NT2/D1 (cell line): ENCODE results near the gene TACC2.
"Not testable (repeated sequence)": the region's sequence is repeated elsewhere in the genome, so short reads cannot be mapped to it uniquely, and the experiment has no call there.

ENCODE experiments used
- SUZ12 ChIP-seq: IDR thresholded peaks from 2 replicates; pipeline ENCODE4 v1.6.1; 2011; ENCODE audit not compliant: insufficient read length, insufficient read depth; ENCODE audit errors: extremely low read depth
- ZNF274 ChIP-seq: IDR thresholded peaks from 2 replicates; pipeline ENCODE4 v1.6.1; 2011; ENCODE audit warnings: mild to moderate bottlenecking, low read depth, low read length

DNA sequence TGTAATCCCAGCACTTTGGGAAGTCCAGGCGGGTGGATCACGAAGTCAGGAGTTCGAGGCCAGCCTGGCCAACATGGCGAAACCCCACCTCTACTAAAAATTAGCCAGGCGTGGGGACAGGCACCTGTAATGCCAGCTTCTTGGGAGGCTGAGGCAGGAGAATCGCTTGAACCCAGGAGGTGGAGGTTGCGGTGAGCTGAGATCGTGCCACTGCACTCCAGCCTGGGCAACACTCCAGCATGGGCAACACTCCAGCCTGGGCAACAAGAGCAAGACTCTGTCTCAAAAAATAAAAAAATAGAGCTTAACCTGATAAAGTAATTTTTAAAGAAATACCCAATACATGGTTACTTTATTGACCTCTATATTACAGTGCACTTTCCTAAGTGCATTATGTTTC lies 19.9 kb upstream of the TACC2 start:
- TF ChIP-seq SUZ12, ZNF274: not testable (repeated sequence)
